Measurements from ENCODE around the gene SCYGR8.
"Not testable (repeated sequence)": the region's sequence is repeated elsewhere in the genome, so short reads cannot be mapped to it uniquely, and the experiment has no call there.

The SCYGR8 gene

DNA sequence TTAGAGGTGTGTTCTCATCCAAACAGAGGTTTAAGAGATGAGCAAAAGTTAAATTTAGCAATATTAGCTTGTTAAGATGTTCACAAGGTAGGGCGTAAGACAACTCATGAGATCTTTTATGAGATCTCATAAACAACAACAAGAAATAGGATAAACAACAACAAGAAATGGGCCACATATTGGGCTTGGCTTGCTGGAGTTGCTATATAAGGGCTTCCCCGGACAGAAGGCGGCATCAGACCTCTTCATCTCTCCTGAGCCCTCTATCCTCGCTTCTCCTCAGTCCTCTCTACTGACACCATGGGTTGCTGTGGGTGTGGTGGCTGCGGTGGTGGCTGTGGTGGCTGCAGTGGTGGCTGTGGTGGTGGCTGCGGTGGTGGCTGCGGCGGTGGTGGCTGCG is at the start of gene SCYGR8:
Gene SCYGR8 (plus strand): TSS at position 301 of the 400 bp plus-strand sequence. CDS start 0 bp downstream, at position 301.
- no peak within 1 kb of the TSS for H3K4me3 ChIP-seq (ENCODE audit: low read depth, low read length)

GRCh38 chr2:227696990-227697679 is 48.6 kb upstream of the SCYGR8 start:
- no peak overlapping the region for H3K4me3 ChIP-seq (ENCODE audit: low read depth, low read length)

GRCh38 chr2:227701556-227701955 is 44.1 kb upstream of the SCYGR8 start:
- no peak overlapping the region for H3K4me3 ChIP-seq (ENCODE audit: low read depth, low read length)

GRCh38 chr2:227703280-227703732 is 42.4 kb upstream of the SCYGR8 start:
- H3K4me3 ChIP-seq (ENCODE audit: low read depth, low read length) = no peak overlapping the region

- no peak overlapping the region for H3K4me3 ChIP-seq (ENCODE audit: low read depth, low read length)
These were observed 41.7 kb upstream of the SCYGR8 start for GRCh38 chr2:227703961-227704360.

- H3K4me3 ChIP-seq (ENCODE audit: low read depth, low read length) = no peak overlapping the region
These were observed 38.8 kb upstream of the SCYGR8 start for GRCh38 chr2:227706859-227707258.

DNA sequence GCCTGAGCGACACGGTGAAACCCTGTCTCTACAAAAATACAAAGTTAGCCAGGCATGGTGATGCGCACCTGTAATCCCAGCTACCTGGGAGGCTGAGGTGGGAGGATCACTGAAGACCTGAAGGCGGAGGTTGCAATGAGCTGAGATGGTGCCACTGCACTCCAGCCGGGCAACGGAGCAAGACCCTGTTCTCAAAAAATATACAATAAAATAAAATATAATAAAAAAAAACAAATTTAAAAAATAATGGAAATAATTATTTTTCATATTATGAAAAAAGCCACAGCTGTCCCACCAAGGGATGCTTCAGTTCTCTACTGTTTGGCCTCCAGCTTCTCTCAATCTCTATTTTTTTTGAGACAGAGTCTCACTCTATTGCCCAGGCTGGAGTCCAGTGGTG is 38.3 kb upstream of the SCYGR8 start:
- no peak overlapping the region for H3K4me3 ChIP-seq (ENCODE audit: low read depth, low read length)

- H3K4me3 ChIP-seq (ENCODE audit: low read depth, low read length) = no peak overlapping the region
These were observed 34.7 kb upstream of the SCYGR8 start for GRCh38 chr2:227710986-227711385.

- H3K4me3 ChIP-seq (ENCODE audit: low read depth, low read length) = no peak overlapping the region
These were observed 32.4 kb upstream of the SCYGR8 start for GRCh38 chr2:227713291-227713690.

GRCh38 chr2:227716501-227716900 is 29.2 kb upstream of the SCYGR8 start:
- no peak overlapping the region for H3K4me3 ChIP-seq (ENCODE audit: low read depth, low read length)

DNA sequence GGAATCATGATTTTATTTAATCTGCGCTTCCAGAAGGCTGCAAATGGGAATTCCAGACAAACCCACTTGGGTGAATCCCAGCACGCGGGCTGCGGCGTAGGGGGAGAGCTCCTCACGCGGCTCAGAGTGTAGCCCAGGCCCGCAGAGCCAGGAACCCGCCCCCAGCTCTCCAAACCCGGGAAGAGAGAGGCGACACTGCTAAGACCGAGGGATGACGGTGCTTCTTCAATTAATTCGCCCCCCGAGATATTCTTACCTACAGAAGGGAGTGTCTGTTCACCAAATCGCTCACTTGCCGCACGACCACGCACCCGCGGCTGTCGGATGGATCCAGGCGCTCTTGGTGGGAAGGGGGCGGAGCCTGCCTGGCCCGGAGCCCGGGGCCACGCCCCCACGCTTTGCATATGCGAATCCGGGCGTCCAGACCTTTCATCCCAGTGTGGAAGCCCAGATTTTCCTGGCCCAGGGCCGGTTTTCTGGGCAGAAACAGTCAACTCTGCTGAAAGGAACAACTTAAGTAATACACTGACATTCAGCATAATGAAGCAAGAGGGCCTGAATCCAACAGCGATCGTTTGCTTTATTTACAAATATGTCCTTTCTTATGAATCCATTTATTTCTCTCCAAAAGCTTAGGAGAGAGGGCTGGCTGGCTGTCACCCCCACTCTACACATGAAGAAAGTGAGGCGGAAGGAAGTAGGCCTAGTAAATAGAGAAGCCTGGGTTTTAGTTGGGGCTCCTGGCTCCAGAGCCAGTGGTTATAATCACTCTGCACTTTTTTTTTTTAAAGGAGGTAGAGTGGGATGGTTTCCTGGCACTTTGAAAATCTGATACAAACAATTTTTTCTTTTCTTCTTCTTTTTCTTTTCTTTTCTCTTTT is 27.8 kb upstream of the SCYGR8 start, which contains the start of gene SLC19A3:
Gene SLC19A3 (minus strand): TSS at position 342 of the 881 bp plus-strand sequence. CDS start 15,710 bp downstream, outside the sequence.
- H3K4me3 ChIP-seq (ENCODE audit: low read depth, low read length) = peak within 1 kb of the TSS; percentile 69

- H3K4me3 ChIP-seq (ENCODE audit: low read depth, low read length) = no peak overlapping the region
These were observed 26.1 kb upstream of the SCYGR8 start for GRCh38 chr2:227719641-227720040.

DNA sequence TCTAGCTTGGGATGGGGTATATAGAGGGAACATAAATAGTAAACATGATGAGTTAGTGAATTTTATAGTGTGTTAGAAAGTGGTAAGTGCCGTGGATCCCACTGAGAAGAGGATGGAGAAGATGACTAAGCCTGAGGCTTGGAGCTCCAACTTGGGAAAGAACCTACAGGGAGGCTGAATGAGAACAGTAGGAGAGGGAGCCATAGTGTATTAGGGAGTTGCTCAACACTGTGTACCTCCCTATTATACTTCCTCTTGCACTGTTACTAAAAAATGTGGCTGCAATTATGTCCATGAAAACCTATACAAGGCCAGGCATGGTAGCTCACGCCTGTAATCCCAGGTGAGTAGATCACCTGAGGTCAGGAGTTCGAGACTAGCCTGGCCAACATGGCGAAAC is 25.0 kb upstream of the SCYGR8 start:
- no peak overlapping the region for H3K4me3 ChIP-seq (ENCODE audit: low read depth, low read length)

DNA sequence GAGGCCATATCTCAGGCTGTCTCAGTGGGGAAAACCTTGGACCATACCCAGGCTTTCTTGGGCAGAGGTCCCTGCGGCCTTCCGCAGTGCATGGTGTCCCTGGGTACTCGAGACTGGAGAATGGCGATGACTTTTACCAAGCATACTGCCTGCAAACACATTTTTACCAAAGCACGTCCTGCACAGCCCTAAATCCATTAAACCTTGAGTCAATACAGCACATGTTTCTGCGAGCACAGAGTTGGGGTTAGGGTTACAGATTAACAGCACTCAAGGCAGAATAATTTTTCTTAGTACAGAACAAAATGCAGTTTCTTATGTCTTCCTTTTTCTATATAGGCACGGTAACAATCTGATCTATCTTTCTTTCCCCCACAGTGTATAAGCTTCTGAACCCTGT is 22.9 kb upstream of the SCYGR8 start:
- not testable (repeated sequence) for H3K4me3 ChIP-seq (ENCODE audit: low read depth, low read length)

DNA sequence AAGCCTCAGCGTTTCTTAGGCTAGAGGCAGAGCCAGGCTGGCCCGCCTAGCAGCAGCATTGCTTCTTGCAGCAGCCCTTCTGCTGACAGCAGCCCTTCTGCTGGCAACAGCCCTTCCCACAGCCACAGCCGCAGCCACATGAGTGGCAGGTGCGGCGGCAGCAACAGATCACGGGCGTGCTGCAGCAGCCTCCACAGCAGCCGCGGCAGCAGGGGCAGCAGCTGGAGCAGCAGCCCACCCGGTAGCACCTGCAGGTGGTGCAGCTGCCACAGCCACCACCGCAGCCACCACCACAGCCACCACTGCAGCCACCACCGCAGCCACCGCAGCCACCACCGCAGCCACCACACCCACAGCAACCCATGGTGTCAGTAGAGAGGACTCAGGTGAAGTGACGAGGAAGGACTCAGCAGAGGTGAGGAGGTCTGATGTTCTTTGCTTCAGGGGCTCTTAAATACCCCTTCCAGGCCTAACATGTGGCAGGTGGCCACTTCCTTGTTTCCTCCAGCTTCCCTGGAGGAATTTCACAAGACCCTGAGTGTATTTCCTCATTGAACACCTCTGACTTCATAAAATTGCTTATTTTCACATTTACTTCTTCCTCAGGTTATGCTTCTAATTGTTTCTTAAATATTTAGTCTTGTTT is 21.2 kb upstream of the SCYGR8 start, which contains the start of gene SCYGR6:
Gene SCYGR6 (minus strand): TSS at position 364 of the 646 bp plus-strand sequence. CDS start 0 bp downstream, at position 364.
- no peak within 1 kb of the TSS for H3K4me3 ChIP-seq (ENCODE audit: low read depth, low read length)

- H3K4me3 ChIP-seq (ENCODE audit: low read depth, low read length) = no peak within 1 kb of the TSS
These were observed 17.7 kb upstream of the SCYGR8 start, which contains the start of gene SCYGR7 for GRCh38 chr2:227728035-227728434. Gene SCYGR7, plus strand, starts transcription at chr2:227728335. Its CDS starts 0 bp downstream, at chr2:227728335.

- H3K4me3 ChIP-seq (ENCODE audit: low read depth, low read length) = no peak overlapping the region
These were observed 6.3 kb upstream of the SCYGR8 start for GRCh38 chr2:227739351-227739750.

GRCh38 chr2:227740705-227741104 is 5.0 kb upstream of the SCYGR8 start:
- H3K4me3 ChIP-seq (ENCODE audit: low read depth, low read length) = not testable (repeated sequence)

DNA sequence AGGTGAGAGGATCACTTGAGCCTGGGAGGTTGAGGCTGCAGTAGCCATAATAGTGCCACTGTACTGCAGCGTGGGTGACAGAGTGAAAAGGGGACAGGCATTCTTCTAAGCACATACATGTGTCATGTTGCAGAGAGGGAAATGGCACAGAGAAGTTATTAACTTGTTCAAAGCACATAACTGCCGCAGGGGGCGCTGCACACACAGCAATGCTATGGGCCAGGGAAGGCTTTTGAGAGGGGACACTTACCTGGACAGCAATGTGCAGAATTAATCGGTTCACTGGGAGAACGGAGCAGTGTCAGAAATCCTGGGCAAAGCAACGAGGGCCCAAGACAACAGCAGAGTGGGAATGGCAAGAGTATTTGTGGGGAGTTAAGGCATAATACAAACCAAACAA is 2.4 kb downstream of the SCYGR8 start:
- no peak overlapping the region for H3K4me3 ChIP-seq (ENCODE audit: low read depth, low read length)

- H3K4me3 ChIP-seq (ENCODE audit: low read depth, low read length) = not testable (repeated sequence)
These were observed 10.6 kb downstream of the SCYGR8 start for GRCh38 chr2:227756261-227756660.

Measured in iPS-11a (cell line).